Measurements from ENCODE around the gene IGSF3.
A peak's percentile ranks its signal among the peaks of the same experiment; 100 is the strongest.
"Not testable (repeated sequence)": the region's sequence is repeated elsewhere in the genome, so short reads cannot be mapped to it uniquely, and the experiment has no call there.

Gene IGSF3

GRCh38 chr1:116657836-116658235 lies 9.7 kb downstream of the IGSF3 start:
- not testable (repeated sequence) for DNase-seq

- DNase-seq: no peak
These were observed 13.2 kb downstream of the IGSF3 start for GRCh38 chr1:116654351-116654750.

DNA sequence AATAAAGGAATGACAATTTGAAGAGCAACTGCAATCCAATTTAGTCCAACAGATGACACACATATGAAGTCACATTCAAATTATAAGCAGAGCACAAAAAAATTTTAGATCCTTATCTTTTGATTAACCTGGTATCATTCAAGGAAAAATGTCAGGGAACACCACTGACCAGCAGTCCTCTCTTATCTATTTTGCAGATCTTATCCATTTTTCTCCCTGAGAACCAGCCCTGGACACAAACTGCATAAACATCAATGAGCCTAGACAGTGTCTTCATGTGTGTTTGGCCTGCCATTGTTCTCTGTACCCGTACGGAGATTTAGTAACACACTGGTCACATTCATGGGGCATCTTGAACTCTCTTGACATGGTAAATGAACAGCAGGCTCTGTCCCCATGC lies 14.9 kb downstream of the IGSF3 start:
- not testable (repeated sequence) for DNase-seq

- not testable (repeated sequence) for DNase-seq
These were observed 16.8 kb downstream of the IGSF3 start for GRCh38 chr1:116650781-116651180.

GRCh38 chr1:116649041-116649440 lies 18.5 kb downstream of the IGSF3 start:
- not testable (repeated sequence) for DNase-seq

- DNase-seq: not testable (repeated sequence)
These were observed 19.2 kb downstream of the IGSF3 start for GRCh38 chr1:116648325-116648724.

GRCh38 chr1:116647186-116647585 lies 20.3 kb downstream of the IGSF3 start:
- not testable (repeated sequence) for DNase-seq

DNA sequence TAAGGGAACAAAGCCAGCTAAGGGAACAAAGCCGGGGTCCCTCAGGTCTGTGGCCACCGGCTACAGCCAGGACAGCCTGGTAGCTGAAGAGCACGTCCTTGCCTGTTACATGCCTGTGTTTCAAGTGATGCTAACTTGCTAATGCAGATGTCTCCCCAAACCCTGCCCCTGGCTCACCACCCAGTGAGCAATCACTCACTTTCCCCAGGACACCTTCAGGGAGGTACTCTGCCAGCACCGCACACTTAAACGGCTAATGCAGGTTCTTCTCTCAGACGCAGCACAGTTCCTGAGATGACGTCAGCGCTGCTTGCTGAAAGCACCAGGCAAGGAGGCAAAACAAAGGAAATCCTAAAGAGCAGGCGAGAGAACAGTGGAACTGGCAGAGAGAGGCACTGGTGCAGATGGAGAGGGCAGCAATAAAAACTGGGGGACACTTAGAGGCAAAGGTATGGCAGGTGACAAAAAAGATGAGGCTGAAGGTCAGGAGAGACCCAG lies 20.8 kb downstream of the IGSF3 start:
- peak; percentile 46 to 83 for DNase-seq

- not testable (repeated sequence) for DNase-seq
These were observed 21.5 kb downstream of the IGSF3 start for GRCh38 chr1:116645802-116646672.

GRCh38 chr1:116644993-116645392 lies 22.5 kb downstream of the IGSF3 start:
- DNase-seq: not testable (repeated sequence)

- DNase-seq: not testable (repeated sequence)
These were observed 23.4 kb downstream of the IGSF3 start for GRCh38 chr1:116644096-116644495.

GRCh38 chr1:116643281-116643751 lies 24.2 kb downstream of the IGSF3 start:
- not testable (repeated sequence) for DNase-seq

- peak; percentile 77 to 84 for DNase-seq
These were observed 24.9 kb downstream of the IGSF3 start for GRCh38 chr1:116642311-116643280.

GRCh38 chr1:116637583-116637982 lies 29.9 kb downstream of the IGSF3 start:
- not testable (repeated sequence) for DNase-seq

DNA sequence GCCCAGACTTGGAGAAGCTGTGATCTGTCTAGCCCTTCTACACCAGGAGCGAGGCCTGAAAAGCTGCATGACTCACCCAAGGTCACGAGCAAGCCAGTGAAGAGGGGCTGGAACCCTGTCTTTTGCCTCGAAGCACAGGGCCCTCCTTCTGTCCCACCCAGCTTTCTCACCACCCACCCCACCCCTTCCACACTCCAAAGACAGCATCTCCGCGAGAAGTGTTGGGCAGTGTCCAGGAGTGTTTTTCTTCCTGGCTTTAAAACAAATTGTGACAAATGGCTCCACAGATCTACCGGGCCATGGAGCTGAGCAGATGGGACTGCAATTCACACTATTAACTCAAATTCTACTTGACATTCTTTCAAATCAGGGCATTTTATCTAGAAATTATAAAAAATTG lies 30.9 kb downstream of the IGSF3 start:
- DNase-seq: not testable (repeated sequence)

DNA sequence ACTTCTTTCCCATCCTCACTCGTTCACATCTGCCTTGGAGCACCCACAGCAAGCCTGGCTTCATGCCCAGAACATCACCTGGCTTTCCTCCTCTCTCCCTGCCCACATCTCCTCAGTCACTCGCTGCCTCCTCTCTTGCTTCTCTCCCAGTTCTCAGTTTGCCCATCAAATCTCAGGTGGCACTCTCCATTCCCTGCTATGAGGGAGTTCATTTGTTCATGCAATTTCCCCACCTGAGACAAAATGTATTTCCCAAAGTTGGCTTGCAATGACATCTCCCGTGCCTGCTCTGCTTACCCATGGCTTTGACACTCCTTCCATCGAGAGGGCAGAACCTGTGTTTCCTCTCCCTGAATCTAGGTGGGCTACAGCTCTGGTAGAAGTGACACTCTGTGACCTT lies 33.1 kb downstream of the IGSF3 start:
- not testable (repeated sequence) for DNase-seq

- not testable (repeated sequence) for DNase-seq
These were observed 35.3 kb downstream of the IGSF3 start for GRCh38 chr1:116631996-116632925.

GRCh38 chr1:116631554-116631953 lies 36.0 kb downstream of the IGSF3 start:
- not testable (repeated sequence) for DNase-seq

DNA sequence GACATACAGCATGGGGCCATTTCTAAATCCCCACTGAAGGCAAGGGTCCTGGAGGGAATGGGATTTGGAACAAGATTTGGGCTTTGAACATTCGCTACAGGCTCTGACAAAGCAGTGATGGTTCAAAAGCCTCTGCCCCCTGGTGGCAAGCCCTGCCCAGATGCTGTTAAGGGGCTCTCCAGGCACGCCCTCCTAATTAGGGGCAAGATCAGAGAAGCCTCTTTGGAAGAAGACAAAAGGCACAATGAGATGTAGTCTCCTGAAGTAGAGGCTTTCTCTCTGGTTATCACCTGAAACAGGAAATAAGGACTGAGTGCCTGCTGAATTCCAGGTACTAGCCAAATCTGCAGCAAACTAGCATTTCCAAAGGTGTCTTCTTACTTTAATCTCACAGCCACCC lies 37.5 kb downstream of the IGSF3 start:
- not testable (repeated sequence) for DNase-seq

DNA sequence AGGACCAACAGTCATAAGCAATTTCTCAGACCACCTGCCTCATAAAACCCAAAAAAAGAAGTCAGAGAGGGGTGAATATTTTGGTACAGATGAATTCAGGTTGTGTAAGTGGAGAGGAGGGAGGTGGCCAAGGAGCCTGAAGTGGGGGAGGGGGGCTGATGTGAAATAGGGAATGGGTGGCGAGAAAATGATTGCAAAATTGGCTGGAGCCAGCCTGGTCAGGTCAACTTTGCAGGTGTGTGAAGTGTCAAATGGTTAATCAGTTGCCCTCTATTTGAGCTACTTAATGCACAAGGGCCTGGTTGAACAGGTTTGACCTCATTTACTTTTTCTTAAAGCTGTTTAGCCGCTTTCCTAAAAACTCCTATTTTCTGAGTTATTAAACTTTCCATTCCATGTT lies 38.1 kb downstream of the IGSF3 start:
- not testable (repeated sequence) for DNase-seq

DNA sequence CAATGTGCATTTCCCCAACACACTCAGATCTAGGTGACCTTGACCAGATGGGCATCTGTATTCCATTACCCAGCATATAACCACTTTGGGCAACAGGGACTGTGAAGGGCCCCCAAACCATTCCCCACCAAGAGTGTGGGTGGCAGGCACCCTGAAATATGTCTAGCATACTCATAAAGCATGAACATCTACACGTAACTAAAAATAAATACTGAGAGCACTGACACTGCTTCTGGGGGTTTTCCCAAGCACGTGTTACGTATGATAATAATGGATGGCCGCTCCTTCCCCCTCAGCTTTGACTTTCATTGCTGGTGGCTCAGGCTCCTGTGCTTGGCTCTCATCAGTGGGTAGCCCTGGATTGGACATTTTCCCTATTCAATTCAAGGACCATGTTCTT lies 39.1 kb downstream of the IGSF3 start:
- DNase-seq: no peak

DNA sequence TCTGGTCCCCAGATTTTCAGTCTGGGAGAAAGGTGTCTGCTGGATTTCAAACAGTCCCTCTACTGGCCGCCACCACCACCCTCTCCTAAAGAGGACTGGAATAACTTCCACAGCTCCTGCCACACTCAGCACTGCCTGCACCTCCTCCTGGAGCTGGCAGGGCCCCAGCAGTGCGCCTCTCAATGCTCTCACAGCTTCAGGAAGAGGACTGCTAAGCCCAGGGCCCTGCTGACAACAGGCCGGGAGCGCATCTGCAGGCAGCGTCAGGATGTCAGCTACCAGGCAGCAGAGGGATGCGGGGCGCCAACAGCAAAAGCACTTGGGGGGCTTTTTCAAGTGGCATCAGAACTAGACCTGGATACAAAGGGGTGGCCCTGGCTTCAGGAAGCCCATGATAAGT lies 40.2 kb downstream of the IGSF3 start:
- peak in 1 of 2 experiments; percentile 22 for DNase-seq
